Colonic mucosa (tissue), 4 donors: ENCODE measurements around the gene ZNF174. TPM values are rescaled to one million over a fixed set of nuclear protein-coding genes. Genes with fewer than 3 reads are reported as not detected.

Source experiments
- DNase-seq: peaks from one replicate; pipeline ENCODE4 v3.0.0-alpha.2; 2020
- H3K27ac ChIP-seq: fragments of 200-600 bp; one replicate; pipeline ENCODE4 v1.8.0; 2021
- H3K27me3 ChIP-seq: fragments of 200-600 bp; one replicate; pipeline ENCODE4 v1.8.0; 2021
- H3K36me3 ChIP-seq: fragments of 200-600 bp; one replicate; pipeline ENCODE4 v1.8.0; 2021
- H3K4me1 ChIP-seq: fragments of 200-600 bp; one replicate; pipeline ENCODE4 v1.8.0; 2021; ENCODE audit warnings: mild to moderate bottlenecking
- H3K4me3 ChIP-seq: fragments of 200-600 bp; one replicate; pipeline ENCODE4 v1.8.0; 2021
- H3K9ac ChIP-seq, 2 donors: one replicate each; pipeline ENCODE4 v1.7.0; 2013; ENCODE audit warnings: control low read depth in 2 of 2, low read depth in 2 of 2, low read length in 2 of 2
- H3K9me3 ChIP-seq: fragments of 200-600 bp; one replicate; pipeline ENCODE4 v1.8.0; 2021
- intact Hi-C: fragments of 100-400 bp; cut with DNase I; formaldehyde crosslinking; loops from one replicate; pipeline ENCODE4 v1.14.1; 2022
- total RNA-seq, 2 donors: library from RNA; stranded (reverse); fragmentation: NEBNext Ultra II Directional in 1 of 2; extraction: Animal tissue kit (Norgen Biotek cat#: 25700) in 1 of 2; gene quantifications; one replicate each; pipeline ENCODE4 v1.2.1, GENCODE V29; 2021
- TF ChIP-seq, protein P1 (sequence below): fragments of 200-600 bp; IDR thresholded peaks from one replicate; pipeline ENCODE4 v1.8.0; 2022; ENCODE audit warnings: antibody characterized with exemption, mild to moderate bottlenecking
- donor health status: healthy.
- donor health status: DM: no; HTN: no; CAD: no.
- donor health status: DM: no; HTN: no; CAD: no.

The ZNF174 gene
- 1 to 10 TPM; 6.7 to 6.8 TPM for total RNA-seq

DNA sequence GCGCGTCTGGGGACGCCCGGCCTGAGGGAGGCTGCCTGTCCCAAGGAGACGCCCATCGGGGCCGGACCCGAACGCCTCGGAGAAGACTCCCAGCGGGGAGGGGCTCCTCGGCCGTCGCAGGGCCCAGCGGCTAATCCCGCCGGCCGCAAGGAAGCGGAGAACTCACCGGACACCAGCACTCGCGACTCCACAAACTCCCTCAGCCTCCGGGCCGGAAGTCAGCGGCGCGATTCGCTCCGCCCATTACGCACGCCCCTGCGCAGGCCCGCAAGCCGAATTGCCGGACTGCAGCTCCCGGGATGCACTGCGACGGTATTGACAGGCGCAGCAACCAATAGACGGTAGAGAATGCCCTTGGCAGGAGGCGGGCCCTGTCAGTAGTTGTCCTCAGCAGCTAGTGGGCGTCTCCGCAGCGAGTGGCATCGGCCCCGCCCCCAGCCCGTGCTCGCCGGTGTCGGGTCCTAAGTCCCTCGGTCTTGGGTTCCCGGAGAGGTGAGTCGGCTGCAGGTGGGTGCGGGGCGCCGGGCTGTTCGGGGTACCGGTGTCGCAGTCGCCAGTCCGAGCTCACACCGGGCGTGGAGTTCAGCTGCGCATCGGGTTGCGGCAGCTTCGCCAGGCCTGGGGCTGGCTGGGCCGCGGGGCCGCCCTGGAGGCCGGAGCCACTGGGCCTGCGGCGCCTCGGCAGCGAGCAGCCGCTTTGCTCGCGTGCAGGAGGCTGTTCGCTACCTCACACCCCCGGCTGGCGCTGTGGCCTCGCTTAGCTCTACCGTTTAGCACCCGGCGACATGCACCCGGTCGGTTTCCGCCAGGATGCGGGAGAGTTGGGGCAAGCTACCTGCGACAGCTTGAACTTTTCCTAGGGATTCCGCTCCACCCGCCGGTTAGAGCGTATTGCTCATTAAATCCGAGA lies at the start of gene ZNF174, which contains the start of gene ZSCAN32:
TSS of gene ZNF174 (plus strand) at position 437 of the 910 bp plus-strand sequence. CDS start 790 bp downstream, outside the sequence.
TSS of gene ZSCAN32 (minus strand) at position 226 of the 910 bp plus-strand sequence. CDS start 3,447 bp downstream, outside the sequence.
- peak within 1 kb of the TSS; percentile 87 to 90 for H3K9ac ChIP-seq
- no peaks in the 10 kb centered on the region for H3K4me1 ChIP-seq
- H3K36me3 ChIP-seq: no peaks in the 10 kb centered on the region
- peak within 1 kb of the TSS; percentile 82 for H3K27ac ChIP-seq
- no peaks in the 10 kb centered on the region for H3K9me3 ChIP-seq
- no peaks in the 10 kb centered on the region for H3K27me3 ChIP-seq
- peak; percentile 99 for DNase-seq
- H3K4me3 ChIP-seq: peak within 1 kb of the TSS; percentile 90
- intact Hi-C loops: loop anchor here (5.0 kb wide), 1 partner anchor 96 kb away; the partner anchor contains the start of gene C16orf90
- TF ChIP-seq, protein P1, sequence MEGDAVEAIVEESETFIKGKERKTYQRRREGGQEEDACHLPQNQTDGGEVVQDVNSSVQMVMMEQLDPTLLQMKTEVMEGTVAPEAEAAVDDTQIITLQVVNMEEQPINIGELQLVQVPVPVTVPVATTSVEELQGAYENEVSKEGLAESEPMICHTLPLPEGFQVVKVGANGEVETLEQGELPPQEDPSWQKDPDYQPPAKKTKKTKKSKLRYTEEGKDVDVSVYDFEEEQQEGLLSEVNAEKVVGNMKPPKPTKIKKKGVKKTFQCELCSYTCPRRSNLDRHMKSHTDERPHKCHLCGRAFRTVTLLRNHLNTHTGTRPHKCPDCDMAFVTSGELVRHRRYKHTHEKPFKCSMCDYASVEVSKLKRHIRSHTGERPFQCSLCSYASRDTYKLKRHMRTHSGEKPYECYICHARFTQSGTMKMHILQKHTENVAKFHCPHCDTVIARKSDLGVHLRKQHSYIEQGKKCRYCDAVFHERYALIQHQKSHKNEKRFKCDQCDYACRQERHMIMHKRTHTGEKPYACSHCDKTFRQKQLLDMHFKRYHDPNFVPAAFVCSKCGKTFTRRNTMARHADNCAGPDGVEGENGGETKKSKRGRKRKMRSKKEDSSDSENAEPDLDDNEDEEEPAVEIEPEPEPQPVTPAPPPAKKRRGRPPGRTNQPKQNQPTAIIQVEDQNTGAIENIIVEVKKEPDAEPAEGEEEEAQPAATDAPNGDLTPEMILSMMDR: no peak

DNA sequence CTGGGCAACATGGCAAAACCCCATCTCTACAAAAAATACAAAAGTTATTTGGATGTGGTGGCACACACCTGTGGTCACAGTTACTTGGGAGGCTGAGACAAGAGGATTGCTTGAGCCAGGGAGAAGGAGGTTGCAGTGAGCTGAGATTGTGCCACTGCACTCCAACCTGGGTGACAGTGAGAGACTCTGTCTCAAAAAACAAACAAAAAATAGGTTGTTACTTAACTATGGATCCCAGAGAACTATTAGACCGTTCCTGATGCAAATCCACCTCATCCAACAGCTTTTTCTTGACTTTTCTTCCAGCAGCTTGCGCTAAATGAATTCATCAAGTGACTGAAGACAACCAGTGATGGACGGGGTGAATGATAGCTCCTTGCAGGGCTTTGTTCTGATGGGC lies 45.4 kb upstream of the ZNF174 start, which contains the start of gene OR2C1:
TSS of gene OR2C1 (plus strand) at position 301 of the 400 bp plus-strand sequence. CDS start at position 353, 52 bp downstream.
- no peaks in the 10 kb centered on the region for H3K9me3 ChIP-seq
- no peak within 1 kb of the TSS for H3K9ac ChIP-seq
- no peak within 1 kb of the TSS for H3K4me3 ChIP-seq
- DNase-seq: no peak
- intact Hi-C loops: no loop called here
- H3K27me3 ChIP-seq: no peaks in the 10 kb centered on the region
- H3K36me3 ChIP-seq: no peaks in the 10 kb centered on the region
- TF ChIP-seq, protein P1: no peak
- no peak within 1 kb of the TSS for H3K27ac ChIP-seq
- no peaks in the 10 kb centered on the region for H3K4me1 ChIP-seq

- TF ChIP-seq, protein P1: no peak
- Histone ChIP-seq H3K36me3 (no peaks in the 10 kb centered on the region), H3K9ac (no peak overlapping the region), H3K4me3 (no peak overlapping the region), H3K4me1 (no peaks in the 10 kb centered on the region), H3K27me3 (no peaks in the 10 kb centered on the region), H3K9me3 (no peaks in the 10 kb centered on the region), H3K27ac (no peak overlapping the region)
- no peak for DNase-seq
- intact Hi-C loops: no loop called here
These were observed 44.9 kb upstream of the ZNF174 start for GRCh38 chr16:3356118-3356517.

GRCh38 chr16:3358871-3359270 lies 42.1 kb upstream of the ZNF174 start:
- Histone ChIP-seq H3K9ac (no peak overlapping the region), H3K36me3 (no peaks in the 10 kb centered on the region), H3K27ac (no peak overlapping the region), H3K4me3 (no peak overlapping the region), H3K27me3 (no peaks in the 10 kb centered on the region), H3K4me1 (no peaks in the 10 kb centered on the region), H3K9me3 (no peaks in the 10 kb centered on the region)
- no peak for DNase-seq
- intact Hi-C loops: no loop called here
- TF ChIP-seq, protein P1: no peak

GRCh38 chr16:3362931-3363330 lies 38.1 kb upstream of the ZNF174 start:
- H3K36me3 ChIP-seq: no peaks in the 10 kb centered on the region
- no peaks in the 10 kb centered on the region for H3K27me3 ChIP-seq
- no peak overlapping the region for H3K9ac ChIP-seq
- no peaks in the 10 kb centered on the region for H3K4me1 ChIP-seq
- TF ChIP-seq, protein P1: no peak
- intact Hi-C loops: no loop called here
- no peaks in the 10 kb centered on the region for H3K9me3 ChIP-seq
- no peak overlapping the region for H3K27ac ChIP-seq
- no peak overlapping the region for H3K4me3 ChIP-seq
- no peak for DNase-seq
